Caki2 (cell line): Measurements from ENCODE around the gene TBC1D1. TPM values are rescaled to one million over a fixed set of nuclear protein-coding genes. Genes with fewer than 3 reads are reported as not detected.
"Not testable (repeated sequence)": the region's sequence is repeated elsewhere in the genome, so short reads cannot be mapped to it uniquely, and the experiment has no call there.

Source experiments
- DNase-seq: peaks from one replicate; pipeline ENCODE4 v3.0.0-alpha.2; 2015; ENCODE audit warnings: low read depth
- in situ Hi-C: cut with HindIII; loops from 2 replicates; pipeline ENCODE4 v1.10.0; 2016; ENCODE audit warnings: low sequenced_read_pairs, low pct_unique_long_range_greater_than_20kb, mixed read lengths
- total RNA-seq: library from RNA; depleted of rRNA; stranded (reverse); fragments of >200 nt; shearing (Covaris generic); gene quantifications from 2 replicates; pipeline ENCODE4 v1.2.3, GENCODE V29; 2014; ENCODE audit warnings: low replicate concordance

TBC1D1 gene
- total RNA-seq, 1 experiment from 2014 or later = 38.6 TPM

GRCh38 chr4:38016698-38017097 is 125.8 kb downstream of the TBC1D1 start:
- in situ Hi-C loops = no loop called here
- no peak for DNase-seq

- no peak for DNase-seq
- in situ Hi-C loops = no loop called here
Observed at GRCh38 chr4:38017609-38018008, 126.7 kb downstream of the TBC1D1 start.

GRCh38 chr4:38020386-38020785 is 129.5 kb downstream of the TBC1D1 start:
- in situ Hi-C loops = no loop called here
- no peak for DNase-seq

- DNase-seq, in situ Hi-C loops: not testable (repeated sequence)
Observed at GRCh38 chr4:38020961-38021360, 130.1 kb downstream of the TBC1D1 start.

GRCh38 chr4:38021751-38022150 is 130.9 kb downstream of the TBC1D1 start:
- DNase-seq = no peak
- in situ Hi-C loops = no loop called here

- in situ Hi-C loops = no loop called here
Observed at GRCh38 chr4:38023347-38024205, 132.7 kb downstream of the TBC1D1 start.

GRCh38 chr4:38024206-38024509 is 133.3 kb downstream of the TBC1D1 start:
- no peak for DNase-seq
- in situ Hi-C loops = no loop called here

More at GRCh38 chr4:38023347-38024205, 132.7 kb downstream of the TBC1D1 start:
- no peak for DNase-seq

GRCh38 chr4:38025665-38026064 is 134.8 kb downstream of the TBC1D1 start:
- DNase-seq = no peak
- in situ Hi-C loops = no loop called here

GRCh38 chr4:38026158-38026740 is 135.4 kb downstream of the TBC1D1 start:
- in situ Hi-C loops = no loop called here

GRCh38 chr4:38030023-38030422 is 139.1 kb downstream of the TBC1D1 start:
- no peak for DNase-seq
- in situ Hi-C loops = no loop called here

More at GRCh38 chr4:38026158-38026740, 135.4 kb downstream of the TBC1D1 start:
- DNase-seq = no peak

- in situ Hi-C loops = no loop called here
- peak; percentile 25 for DNase-seq
Observed at GRCh38 chr4:38034986-38035882, 144.3 kb downstream of the TBC1D1 start.

GRCh38 chr4:38036548-38036947 is 145.7 kb downstream of the TBC1D1 start:
- in situ Hi-C loops = no loop called here
- DNase-seq = no peak

- in situ Hi-C loops = no loop called here
- DNase-seq = no peak
Observed at GRCh38 chr4:38037612-38038011, 146.7 kb downstream of the TBC1D1 start.

GRCh38 chr4:38040619-38041018 is 149.7 kb downstream of the TBC1D1 start:
- in situ Hi-C loops = no loop called here
- DNase-seq = no peak

- no peak for DNase-seq
- in situ Hi-C loops = no loop called here
Observed at GRCh38 chr4:38044060-38044459, 153.2 kb downstream of the TBC1D1 start.

GRCh38 chr4:38045289-38045988 is 154.6 kb downstream of the TBC1D1 start:
- in situ Hi-C loops = no loop called here

GRCh38 chr4:38046727-38047489 is 156.0 kb downstream of the TBC1D1 start:
- in situ Hi-C loops = no loop called here
- DNase-seq = no peak

More at GRCh38 chr4:38045289-38045988, 154.6 kb downstream of the TBC1D1 start:
- DNase-seq = no peak
